B cell (primary cell): Measurements from ENCODE around the gene DSC1.

Experiments
- CTCF ChIP-seq: fragments of 200-600 bp; IDR thresholded peaks from one replicate; pipeline ENCODE4 v1.8.0; 2022; ENCODE audit warnings: antibody characterized with exemption, mild to moderate bottlenecking
- EZH2 ChIP-seq: IDR thresholded peaks from 2 replicates; pipeline ENCODE4 v1.6.1; 2012; ENCODE audit warnings: borderline replicate concordance, low read depth, mild to moderate bottlenecking, moderate library complexity, low read length; ENCODE audit not compliant: insufficient read depth, poor library complexity, severe bottlenecking

GRCh38 chr18:31204833-31205232 lies 42.2 kb upstream of the DSC1 start:
- TF ChIP-seq EZH2 (no peak), CTCF (no peak)
